ENCODE measurements around the gene NCOR1.

DNA sequence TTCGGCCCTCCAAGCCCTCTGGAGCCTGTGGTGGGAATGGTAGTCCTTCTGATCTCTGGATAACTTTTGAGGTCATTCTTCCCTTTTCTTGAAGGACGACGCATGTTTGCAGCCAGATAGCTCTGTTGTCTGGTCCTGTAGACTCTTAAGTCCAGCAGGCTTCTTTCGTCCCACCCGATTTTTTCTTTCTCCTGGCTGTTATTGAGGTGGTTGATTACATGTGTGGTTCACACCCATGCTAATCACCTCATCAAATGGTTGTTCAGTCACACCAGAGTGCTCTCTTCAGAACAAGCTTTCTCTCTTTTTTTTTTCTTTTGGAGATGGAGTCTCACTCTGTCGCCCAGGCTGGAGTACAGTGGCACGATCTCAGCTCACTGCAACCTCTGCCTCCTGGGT is 32.3 kb upstream of the NCOR1 start:
- no peak for TF ChIP-seq CSDC2 (CRISPR knock-in tag; IDR thresholded peaks at IDR 0.05)
- no peak for TF ChIP-seq GLIS3 (CRISPR knock-in tag; IDR thresholded peaks at IDR 0.05)
- no peak for TF ChIP-seq OSR1 (CRISPR knock-in tag; IDR thresholded peaks at IDR 0.05)
- TF ChIP-seq ZFP30 (CRISPR knock-in tag; IDR thresholded peaks at IDR 0.05), result no peak
- no peak for TF ChIP-seq ARNTL (CRISPR knock-in tag; IDR thresholded peaks at IDR 0.05; ENCODE audit: borderline replicate concordance, low read depth)
- no peak for TF ChIP-seq ZNF70 (CRISPR knock-in tag; IDR thresholded peaks at IDR 0.05)
- TF ChIP-seq PATZ1 (CRISPR knock-in tag; IDR thresholded peaks at IDR 0.05; ENCODE audit: borderline replicate concordance), result no peak
- TF ChIP-seq TCF4 (CRISPR knock-in tag; IDR thresholded peaks at IDR 0.05; ENCODE audit: borderline replicate concordance), result no peak
- no peak for TF ChIP-seq ESRRG (CRISPR knock-in tag; IDR thresholded peaks at IDR 0.05)
- TF ChIP-seq, protein P1, sequence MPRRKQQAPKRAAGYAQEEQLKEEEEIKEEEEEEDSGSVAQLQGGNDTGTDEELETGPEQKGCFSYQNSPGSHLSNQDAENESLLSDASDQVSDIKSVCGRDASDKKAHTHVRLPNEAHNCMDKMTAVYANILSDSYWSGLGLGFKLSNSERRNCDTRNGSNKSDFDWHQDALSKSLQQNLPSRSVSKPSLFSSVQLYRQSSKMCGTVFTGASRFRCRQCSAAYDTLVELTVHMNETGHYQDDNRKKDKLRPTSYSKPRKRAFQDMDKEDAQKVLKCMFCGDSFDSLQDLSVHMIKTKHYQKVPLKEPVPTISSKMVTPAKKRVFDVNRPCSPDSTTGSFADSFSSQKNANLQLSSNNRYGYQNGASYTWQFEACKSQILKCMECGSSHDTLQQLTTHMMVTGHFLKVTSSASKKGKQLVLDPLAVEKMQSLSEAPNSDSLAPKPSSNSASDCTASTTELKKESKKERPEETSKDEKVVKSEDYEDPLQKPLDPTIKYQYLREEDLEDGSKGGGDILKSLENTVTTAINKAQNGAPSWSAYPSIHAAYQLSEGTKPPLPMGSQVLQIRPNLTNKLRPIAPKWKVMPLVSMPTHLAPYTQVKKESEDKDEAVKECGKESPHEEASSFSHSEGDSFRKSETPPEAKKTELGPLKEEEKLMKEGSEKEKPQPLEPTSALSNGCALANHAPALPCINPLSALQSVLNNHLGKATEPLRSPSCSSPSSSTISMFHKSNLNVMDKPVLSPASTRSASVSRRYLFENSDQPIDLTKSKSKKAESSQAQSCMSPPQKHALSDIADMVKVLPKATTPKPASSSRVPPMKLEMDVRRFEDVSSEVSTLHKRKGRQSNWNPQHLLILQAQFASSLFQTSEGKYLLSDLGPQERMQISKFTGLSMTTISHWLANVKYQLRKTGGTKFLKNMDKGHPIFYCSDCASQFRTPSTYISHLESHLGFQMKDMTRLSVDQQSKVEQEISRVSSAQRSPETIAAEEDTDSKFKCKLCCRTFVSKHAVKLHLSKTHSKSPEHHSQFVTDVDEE (CRISPR knock-in tag; IDR thresholded peaks at IDR 0.05), result no peak
- TF ChIP-seq POU6F1 (CRISPR knock-in tag; IDR thresholded peaks at IDR 0.05; ENCODE audit: borderline replicate concordance, low read depth), result no peak
- no peak for TF ChIP-seq ZNF565 (CRISPR knock-in tag; conservative IDR thresholded peaks at IDR 0.05; ENCODE audit: low read depth)
- TF ChIP-seq, protein P2, sequence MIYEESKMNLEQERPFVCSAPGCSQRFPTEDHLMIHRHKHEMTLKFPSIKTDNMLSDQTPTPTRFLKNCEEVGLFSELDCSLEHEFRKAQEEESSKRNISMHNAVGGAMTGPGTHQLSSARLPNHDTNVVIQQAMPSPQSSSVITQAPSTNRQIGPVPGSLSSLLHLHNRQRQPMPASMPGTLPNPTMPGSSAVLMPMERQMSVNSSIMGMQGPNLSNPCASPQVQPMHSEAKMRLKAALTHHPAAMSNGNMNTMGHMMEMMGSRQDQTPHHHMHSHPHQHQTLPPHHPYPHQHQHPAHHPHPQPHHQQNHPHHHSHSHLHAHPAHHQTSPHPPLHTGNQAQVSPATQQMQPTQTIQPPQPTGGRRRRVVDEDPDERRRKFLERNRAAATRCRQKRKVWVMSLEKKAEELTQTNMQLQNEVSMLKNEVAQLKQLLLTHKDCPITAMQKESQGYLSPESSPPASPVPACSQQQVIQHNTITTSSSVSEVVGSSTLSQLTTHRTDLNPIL (CRISPR knock-in tag; IDR thresholded peaks at IDR 0.05; ENCODE audit: low read depth), result no peak
- no peak for TF ChIP-seq ZFP3 (CRISPR knock-in tag; IDR thresholded peaks at IDR 0.05)

Data from SK-N-SH treated with all-trans-retinoic acid at 6 μM for 48 hours (cell line).